GM10847 (cell line): ENCODE measurements around the gene ACOT7.

Experiments used
- POLR2A ChIP-seq: IDR thresholded peaks from 2 replicates; pipeline ENCODE4 v1.6.1; 2011; ENCODE audit not compliant: insufficient read length; ENCODE audit errors: extremely low read depth

The ACOT7 gene

GRCh38 chr1:6338695-6339094 lies 54.9 kb downstream of the ACOT7 start:
- TF ChIP-seq POLR2A: no peak

GRCh38 chr1:6336776-6337622 lies 56.6 kb downstream of the ACOT7 start:
- TF ChIP-seq POLR2A: no peak

- no peak for TF ChIP-seq POLR2A
These were observed 59.1 kb downstream of the ACOT7 start for GRCh38 chr1:6334261-6334993.

GRCh38 chr1:6332821-6333220 lies 60.7 kb downstream of the ACOT7 start:
- no peak for TF ChIP-seq POLR2A

GRCh38 chr1:6331543-6332273 lies 61.9 kb downstream of the ACOT7 start:
- no peak for TF ChIP-seq POLR2A

- no peak for TF ChIP-seq POLR2A
These were observed 63.1 kb downstream of the ACOT7 start for GRCh38 chr1:6330410-6330911.

- TF ChIP-seq POLR2A: no peak
These were observed 63.7 kb downstream of the ACOT7 start for GRCh38 chr1:6329851-6330250.

- no peak for TF ChIP-seq POLR2A
These were observed 64.2 kb downstream of the ACOT7 start for GRCh38 chr1:6329396-6329795.

GRCh38 chr1:6328696-6329095 lies 64.9 kb downstream of the ACOT7 start:
- TF ChIP-seq POLR2A: no peak

GRCh38 chr1:6328091-6328490 lies 65.5 kb downstream of the ACOT7 start:
- no peak for TF ChIP-seq POLR2A

GRCh38 chr1:6325482-6325881 lies 68.1 kb downstream of the ACOT7 start:
- TF ChIP-seq POLR2A: no peak

GRCh38 chr1:6322161-6322560 lies 71.4 kb downstream of the ACOT7 start:
- no peak for TF ChIP-seq POLR2A

GRCh38 chr1:6321205-6321604 lies 72.4 kb downstream of the ACOT7 start:
- no peak for TF ChIP-seq POLR2A

GRCh38 chr1:6317098-6317760 lies 76.3 kb downstream of the ACOT7 start:
- TF ChIP-seq POLR2A: no peak

GRCh38 chr1:6316240-6317097 lies 77.1 kb downstream of the ACOT7 start:
- TF ChIP-seq POLR2A: no peak

GRCh38 chr1:6314503-6314902 lies 79.1 kb downstream of the ACOT7 start:
- no peak for TF ChIP-seq POLR2A
